NCI-H446 (cell line): ENCODE measurements around the gene ECE1.
"Not testable (repeated sequence)": the region's sequence is repeated elsewhere in the genome, so short reads cannot be mapped to it uniquely, and the experiment has no call there.

Source experiments
- DNase-seq, 2 experiments: peaks; one replicate each; lab custom pipeline; 2025; lab: John Stamatoyannopoulos, UW

The ECE1 gene

DNA sequence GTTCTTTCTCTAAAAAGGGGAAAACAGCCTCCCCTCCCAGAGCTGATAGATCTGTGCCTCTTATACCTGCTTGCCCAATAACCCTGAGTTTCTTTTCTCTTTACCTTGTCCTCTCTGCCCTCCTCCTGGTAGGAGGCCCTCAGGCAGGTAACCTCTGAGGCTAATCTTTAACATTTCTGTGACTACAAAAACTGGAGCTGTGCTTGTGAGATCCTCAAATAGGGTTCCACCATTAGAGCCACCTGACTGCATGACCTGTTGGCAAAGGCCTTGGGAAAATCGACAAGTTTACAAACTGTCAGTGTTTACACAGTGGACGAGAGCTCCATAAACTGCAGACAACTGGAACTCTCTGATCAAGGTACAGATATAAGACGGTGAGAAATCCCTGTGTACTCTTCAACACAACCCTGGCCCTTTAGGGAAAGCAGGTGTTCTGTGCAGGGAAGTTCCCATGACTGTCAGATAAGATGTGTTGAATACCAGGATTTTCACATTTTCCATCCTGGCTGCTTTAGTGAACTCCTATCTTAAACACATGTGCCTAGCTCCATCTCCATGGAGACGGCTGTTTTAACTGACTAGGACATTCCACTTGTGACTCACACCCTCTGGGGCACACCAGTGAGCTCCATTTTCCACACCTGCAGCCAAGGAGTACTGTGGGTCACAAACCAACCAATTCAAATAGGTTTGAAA, 38.3 kb downstream of the ECE1 start:
- DNase-seq = no peak

DNA sequence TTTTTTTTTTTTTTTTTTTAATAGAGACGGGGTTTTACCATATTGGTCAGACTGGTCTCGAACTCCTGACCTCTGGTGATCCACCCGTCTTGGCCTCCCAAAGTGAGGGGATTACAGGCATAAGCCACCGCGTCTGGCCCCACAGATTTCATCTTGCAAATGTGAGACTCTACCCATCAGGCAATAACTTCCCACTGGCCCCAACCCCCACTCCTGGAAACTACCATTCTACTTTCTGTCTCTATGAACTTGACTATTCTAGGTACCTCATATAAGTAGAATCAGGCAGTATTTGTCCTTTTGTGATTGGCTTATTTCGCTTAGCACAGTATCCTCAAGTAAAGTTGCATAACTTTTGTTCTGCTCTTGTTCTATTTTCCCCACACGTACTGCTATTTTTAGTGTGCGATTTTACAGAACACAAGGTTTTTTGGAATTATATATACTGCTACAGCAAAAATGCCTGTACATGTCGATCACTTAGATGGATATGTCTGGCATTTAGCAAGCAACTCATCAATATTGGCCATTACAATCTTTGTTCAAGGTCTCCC, 40.2 kb downstream of the ECE1 start:
- DNase-seq = no peak

DNA sequence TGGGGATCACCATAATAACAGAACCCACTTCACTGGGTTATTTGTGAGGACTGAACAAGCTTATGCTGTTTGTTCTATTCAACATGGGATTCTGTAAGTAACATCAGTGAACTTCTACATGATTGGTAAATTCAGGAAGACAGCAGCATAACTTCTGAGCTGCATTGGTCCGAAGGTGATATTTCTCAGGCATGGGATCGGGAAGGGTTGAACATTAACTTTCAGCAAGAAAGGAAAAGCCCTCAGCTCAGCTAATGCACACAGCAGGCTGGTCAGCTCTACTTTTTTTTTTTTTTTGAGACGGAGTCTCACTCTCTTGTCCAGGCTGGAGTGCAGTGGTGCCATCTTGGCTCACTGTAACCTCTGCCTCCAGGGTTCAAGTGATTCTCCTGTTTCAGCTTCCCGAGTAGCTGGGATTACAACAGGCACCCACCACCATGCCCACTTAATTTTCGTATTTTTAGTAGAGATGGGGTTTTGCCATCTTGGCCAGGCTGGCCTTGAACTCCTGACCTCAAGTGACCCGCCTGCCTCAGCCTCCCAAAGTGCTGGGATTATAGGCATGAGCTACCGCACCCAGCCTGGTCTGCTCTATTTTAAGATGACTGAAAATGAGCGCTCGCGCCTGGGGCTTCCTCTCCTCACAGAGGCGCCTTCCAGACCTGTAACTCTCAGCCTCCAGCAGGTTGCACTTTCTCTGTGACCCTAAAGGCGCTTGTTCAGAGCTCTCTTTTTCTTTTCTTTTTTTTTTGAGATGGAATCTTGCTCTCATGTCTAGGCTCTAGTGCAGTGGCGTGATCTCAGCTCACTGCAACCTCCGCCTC, 42.2 kb downstream of the ECE1 start:
- no peak for DNase-seq

DNA sequence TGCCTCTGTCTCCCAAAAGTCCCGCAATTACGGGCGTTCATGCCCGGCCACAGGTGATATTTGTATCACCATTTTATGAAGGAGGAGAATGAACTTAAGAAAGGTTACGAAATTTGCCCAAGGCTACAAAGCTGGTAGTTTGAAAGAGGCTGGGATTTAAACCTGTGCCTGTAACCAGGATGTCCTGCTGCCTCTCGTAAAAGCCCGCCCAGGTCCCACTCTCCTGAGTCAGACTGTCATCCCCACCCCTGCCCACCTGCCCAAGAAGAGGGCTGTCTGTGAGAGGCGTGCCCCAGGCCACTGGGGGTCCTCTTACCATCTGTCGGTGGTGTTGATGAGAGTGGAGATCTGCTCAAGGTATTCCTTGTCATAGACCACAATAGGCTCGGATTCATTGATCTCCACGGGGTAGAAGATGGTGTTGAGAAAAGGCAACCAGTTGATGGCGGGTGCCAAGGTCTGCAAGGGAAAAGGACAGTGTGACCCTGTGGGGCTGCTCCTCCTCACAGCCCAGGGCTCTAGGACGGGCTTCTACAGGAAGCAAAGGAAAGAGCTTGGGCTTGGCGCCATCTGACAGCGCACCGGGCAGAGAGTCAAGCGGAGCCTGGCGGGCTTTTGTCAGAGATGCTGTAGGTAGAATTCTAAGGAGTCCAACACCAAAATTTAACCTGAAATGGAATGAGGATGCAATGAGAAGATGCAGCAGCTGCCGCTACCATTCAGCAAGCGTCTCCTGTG, 43.2 kb downstream of the ECE1 start:
- DNase-seq = no peak

DNA sequence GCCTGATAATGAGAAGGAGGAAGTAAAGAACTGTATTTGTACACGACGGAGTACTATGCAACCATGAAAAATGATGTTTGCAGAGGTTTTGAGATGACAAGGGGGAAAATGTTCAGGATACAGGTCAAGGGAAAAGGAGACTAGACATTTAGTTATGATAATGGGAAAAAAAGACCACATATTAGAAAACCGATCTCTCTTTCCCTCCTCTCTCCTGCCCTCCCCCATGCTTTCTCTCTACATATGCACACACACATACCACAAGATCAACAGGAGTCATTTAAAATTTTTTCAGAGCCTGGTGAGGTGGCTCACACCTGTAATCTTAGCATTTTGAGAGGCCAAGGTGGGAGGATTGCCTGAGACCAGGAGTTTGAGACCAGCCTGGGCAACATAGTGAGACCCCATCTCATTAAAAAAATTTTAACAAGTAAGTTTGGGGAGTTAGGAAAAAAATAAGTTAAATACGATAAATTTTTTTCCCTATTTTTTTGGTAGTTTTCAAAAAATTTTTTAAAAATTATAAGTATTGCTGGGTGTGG, 44.5 kb downstream of the ECE1 start:
- DNase-seq = no peak

DNA sequence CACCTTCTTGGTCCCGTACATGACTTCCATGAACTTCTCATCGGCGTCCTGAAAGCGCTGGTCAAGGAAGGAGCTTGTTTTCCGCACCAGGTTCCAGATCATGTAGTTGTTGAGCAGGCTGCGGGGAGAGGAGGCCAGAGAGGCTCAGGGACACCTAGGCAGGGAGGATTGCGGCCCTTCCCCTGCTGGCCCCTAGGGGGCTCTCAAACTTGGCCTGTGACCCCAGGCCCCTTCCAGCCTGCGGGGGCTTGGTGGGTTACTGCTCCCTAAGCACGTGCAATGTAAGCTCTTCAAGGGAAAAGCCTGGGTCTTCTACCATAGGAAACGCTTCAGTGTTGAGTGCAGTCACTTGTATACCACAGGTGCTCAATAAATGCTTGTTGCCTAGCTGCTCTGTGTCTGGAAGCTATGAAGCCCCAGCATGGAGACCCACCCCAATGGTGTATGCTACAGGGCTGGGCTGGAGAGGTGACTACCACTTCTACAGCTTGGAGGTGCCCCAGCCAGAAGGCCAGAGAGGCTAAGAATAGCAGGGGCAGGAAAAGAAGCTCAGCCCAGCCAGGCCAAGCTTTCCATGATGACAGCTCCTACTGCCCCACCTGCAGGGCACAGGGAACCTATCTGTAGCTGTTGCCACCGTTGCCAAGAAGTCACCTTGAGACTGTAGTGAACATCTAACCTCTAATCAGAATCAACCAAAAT, 45.1 kb downstream of the ECE1 start:
- DNase-seq = no peak

DNA sequence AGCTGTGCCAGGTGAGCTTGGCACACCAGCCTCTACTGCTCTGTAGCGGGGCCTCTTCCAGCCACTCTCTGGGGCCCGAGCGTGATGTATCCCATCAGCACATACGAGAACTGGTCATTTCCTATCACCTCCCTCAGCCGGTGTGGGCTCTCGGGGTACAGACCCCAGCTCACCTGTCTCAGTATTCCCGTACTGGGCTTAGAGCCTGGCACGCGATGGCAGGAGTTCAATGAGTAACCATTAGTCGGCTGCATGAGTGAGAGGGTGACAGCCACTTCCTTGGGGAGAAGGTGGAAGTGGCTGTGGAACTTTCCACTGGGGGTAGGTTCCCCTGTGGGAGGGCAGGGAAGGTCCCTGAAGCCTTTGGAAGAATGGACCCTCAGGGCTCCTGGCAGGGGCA, 46.1 kb downstream of the ECE1 start:
- DNase-seq = no peak

DNA sequence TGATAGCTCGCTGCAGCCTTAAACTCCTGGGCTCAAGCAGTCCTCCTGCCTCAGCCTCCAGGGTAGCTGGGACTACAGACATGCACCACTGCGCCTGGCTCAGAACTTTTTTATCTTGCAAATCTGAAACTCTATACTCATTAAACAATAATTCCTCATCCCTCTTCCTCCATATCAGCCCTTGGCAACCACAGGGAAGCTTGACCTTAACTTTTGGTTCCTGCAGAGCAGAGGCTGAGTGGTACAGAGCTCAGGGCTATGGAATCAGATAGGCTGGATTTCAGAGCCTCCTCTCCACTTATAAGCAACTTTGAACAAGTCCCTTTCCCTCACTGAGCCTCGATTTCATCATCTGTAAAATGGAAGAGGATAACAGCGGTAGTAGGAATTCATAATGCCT, 47.4 kb downstream of the ECE1 start:
- no peak for DNase-seq

DNA sequence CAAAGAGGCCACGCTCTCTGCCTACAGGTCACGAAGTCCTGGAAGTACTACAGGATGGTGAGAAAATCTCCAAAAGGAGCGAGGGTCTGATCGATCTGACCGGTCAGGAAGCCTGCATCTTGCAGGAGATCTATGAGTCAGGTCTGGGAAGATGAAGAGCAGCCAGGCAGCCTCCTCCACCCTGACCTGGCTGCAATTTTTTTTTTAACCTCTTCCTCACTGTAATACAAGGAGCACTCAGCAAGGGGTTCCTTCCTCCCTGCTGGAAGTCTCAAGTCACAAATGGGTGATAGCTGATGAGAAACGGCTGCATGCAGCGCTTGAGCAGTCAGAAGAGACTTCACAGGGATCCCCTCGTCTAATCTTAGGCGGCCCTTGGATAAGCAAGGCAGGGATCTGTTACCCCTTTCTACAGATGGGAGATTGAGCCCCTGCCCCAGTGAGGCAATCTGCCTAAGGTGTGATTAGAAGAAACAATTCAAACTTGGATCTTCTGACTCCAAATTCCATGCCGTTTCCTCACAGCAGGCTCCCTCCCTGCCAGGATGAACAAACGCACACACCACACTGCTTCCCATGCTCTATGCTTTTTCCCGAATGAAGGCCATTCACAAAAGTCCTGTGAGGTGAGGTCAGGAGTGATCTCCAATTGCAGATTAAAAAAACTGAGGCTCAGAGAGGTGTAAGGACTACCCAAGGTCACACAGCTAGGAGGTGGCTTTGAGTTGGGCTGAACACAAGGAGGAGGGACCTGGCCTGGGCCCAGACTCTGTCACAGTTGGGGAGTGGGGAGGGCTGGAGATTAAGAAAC, 48.3 kb downstream of the ECE1 start:
- DNase-seq = no peak

DNA sequence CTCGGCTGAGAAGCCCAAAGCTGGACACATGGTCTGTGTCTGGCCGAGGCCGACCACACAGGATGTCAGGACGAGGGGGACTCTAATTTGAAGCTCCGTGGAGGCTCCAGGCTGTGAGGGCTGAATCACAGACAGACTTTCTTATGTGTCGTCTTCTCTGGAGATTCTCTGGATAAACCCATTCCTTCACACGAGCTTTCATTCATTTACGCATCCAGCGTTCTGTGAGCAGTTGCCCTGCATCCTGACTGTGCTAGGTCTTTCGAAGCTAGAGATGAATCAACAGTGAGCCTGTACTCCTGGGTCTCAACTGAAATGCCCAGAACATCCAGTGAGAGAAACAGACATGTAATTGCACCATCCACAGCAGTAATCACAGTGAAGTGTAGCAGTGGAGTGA, 49.6 kb downstream of the ECE1 start:
- no peak for DNase-seq

DNA sequence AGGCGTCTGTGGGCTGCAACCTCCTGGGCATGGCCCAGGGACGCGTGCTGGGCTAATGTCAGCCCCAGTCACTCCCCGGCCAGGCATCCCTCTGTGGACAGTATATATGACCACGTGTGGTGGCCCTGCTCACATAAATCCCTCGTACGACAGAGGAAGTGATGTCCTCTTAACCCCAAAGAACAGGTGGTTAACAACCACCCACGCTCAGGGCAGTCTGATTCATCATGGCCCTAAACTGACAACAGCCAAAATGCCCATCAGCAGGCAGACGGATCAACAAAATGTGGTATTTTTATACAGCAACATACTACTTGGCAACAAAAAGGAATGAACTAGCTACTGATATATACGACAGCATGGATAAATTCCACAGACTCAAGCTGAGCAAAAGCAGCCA, 51.0 kb downstream of the ECE1 start:
- DNase-seq = no peak

DNA sequence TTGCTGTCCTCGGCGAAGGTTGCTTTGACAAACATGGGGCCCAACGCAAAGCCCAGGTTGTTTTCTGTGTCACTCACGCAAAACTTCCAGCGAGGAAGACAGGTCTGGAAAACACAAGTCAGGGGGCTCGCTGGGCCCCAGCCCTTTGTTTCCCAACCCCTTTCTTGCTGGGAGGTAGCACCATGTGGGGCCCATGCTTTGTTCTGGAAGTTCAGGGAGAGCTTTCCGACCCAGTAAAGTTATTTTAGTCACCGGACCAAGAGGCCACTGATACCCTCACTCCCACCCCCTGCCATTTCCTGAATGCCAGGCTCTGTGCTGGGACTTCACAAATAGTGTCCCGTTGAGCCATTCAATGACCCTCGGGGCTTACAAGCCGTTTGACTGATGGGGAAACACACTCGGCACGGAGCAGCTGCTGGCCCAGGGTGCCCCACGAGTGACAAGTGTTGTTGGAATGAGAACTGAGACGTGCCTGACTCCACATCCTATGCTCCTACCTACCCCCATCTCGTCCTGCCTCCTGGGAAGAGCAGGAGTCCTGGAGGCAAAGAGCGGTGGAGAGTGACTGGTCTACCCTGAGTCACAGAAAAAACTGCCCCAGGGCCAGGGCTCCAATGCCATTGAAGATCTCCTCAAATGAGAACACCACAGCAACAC, 52.0 kb downstream of the ECE1 start:
- DNase-seq = no peak

DNA sequence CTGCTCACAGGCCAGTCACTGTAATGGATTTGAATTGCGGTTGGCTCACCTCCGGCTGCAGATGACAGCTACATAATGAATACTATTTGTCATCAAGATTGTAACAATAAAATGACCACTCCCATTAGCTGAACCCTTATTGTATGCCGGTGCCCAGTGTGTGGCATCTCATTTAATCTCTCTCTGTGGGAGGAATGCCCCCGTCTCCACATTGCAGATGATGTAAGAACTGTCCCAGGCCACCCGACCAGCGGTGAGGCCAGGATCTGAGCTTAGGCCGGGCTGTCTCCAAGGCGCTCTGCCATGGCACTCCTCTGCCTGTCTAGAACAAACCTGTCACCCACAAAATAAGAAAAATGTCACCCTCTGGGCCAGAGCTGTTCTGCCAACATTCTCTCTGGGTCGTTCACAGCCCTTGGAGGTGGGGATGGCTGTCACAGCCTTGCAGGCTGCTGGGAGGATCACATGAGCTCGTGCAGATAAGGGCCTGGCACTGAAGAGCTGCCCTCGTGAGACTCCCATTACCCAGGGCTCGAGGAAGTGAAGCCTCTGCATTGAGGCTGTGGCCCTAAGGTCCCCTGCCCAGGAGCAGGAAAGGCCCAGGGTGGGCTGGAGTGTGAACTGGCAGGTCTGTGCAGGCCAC, 52.7 kb downstream of the ECE1 start:
- DNase-seq = no peak

DNA sequence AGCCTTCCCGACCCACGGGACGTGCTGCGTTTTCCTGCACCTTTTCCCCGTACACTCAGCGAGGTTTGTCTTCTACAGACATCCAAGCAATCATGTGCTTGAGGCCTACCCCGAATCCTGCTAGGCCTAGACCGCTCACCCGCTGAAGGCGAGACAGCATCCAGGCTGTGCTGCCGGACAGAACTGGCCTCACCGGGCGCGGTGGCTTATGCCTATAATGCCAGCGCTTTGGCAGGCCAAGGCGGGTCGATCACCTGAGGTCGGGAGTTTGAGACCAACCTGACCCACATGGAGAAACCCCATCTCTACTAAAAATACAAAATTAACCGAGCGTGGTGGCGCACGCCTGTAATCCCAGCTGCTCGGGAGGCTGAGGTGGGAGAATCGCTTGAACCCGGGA, 54.1 kb downstream of the ECE1 start:
- DNase-seq = no peak

DNA sequence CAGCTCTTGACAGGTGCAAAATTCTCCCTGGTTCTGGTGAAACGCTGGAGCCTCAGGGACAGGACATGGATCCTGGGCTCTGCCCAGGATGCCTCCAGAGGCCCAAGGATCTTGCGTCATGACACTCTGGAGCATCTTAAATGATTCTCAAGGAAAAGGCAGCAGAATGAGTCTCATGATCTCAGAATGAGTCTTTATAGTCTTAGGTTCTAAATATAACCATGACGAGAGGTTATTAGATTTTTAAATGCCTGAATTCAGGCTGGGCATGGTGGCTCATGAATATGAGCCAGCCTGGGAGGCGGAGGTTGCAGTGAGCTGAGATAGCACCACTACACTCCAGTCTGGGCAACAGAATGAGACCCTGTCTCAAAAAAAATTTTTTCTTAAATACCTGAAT, 55.5 kb downstream of the ECE1 start:
- no peak for DNase-seq

DNA sequence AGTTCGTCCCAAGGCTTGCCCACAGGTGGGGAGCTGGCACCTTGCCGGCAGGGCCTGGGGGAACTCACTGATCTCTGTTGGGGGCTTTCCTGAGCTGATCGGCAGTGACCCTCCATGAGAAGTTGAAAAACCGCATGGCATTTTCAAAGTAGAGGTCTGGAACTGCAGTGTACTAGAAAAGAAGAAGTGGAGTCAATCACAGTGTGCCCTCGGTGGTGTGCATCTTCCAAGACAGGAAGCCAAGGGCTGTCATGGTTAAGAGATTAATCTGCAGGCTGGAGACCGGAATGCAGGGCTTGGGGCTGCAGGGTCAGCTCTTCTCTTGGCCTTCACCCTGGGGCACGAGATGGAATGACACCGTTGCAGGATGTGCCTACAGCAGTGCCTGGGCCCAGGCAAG, 56.8 kb downstream of the ECE1 start:
- DNase-seq = no peak

DNA sequence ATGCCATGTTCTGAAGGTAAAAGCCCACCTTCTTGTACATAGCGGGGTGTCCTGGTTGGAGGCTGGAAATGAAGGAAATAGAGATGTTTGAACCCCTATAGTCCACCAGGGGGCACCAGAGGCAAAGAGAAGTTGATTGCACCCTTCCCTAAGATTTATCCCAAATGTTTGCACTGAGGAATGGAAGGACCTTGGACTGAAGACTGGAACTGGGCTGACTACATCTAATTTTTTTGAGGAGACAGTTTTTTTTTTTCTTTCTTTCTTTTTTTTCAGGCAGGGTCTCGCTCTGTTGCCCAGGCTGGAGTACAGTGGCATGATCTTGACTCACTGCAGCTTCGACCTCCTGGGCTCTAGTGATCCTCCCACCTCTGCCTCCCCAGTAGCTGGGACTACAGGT, 58.2 kb downstream of the ECE1 start:
- DNase-seq = peak; percentile 72 to 74

DNA sequence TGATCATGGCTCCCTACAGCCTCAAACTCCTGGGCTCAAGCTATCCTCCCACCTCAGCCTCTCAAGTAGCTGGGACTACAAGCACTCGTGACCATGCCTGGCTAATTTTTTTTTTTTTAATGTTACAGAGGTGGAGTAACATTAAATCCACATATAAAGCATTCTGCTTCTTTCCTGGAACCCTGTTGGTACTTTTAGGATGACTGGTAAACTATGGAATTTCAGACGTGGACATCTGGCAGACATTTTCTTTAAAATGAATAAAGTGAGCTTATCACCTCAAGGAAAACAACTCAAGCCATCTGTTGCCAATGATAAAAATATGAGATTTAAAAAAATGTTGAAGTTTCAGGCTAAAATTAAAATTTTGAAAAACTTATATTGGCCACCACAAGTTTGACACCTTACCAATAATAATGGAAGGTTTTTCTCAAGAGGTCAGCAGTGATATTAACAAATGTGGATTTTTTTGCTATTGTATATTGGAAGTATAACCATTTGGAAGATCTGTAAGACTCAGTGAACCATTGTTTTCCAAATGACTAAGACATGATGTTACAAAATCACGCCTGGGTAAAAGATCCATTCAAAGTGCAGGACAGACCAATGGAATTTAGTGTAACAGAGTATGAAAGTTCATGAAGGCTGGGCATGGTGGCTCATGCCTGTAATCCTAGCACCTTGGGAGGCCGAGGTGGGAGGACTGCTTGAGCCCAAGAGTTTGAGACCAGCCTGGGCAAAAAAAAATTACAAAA, 60.8 kb downstream of the ECE1 start:
- no peak for DNase-seq

DNA sequence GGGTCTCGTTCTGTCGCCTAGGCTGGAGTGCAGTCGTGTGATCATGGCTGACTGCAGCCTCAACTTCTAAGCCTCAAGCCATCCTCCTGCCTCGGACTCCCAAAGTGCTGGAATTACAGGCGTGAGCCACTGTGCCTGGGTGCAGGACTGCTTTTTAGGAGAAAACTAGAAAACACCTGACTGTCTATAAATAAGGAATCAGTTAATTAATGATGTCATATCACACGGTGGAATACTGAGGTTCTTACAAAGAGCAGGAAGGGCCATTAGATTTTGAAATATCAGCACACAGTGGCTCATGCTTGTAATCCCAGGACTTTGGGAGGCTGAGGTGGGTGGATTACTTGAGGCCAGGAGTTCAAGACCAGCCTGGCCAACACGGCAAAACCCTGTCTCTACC, 62.0 kb downstream of the ECE1 start:
- not testable (repeated sequence) for DNase-seq
